NCI-H2171 treated with DMSO at 0.1 percent for 48 hours (cell line): Measurements from ENCODE around the gene RPTOR.

Experiments used
- DNase-seq: peaks from one replicate; lab custom pipeline; 2025; lab: John Stamatoyannopoulos, UW

RPTOR gene

DNA sequence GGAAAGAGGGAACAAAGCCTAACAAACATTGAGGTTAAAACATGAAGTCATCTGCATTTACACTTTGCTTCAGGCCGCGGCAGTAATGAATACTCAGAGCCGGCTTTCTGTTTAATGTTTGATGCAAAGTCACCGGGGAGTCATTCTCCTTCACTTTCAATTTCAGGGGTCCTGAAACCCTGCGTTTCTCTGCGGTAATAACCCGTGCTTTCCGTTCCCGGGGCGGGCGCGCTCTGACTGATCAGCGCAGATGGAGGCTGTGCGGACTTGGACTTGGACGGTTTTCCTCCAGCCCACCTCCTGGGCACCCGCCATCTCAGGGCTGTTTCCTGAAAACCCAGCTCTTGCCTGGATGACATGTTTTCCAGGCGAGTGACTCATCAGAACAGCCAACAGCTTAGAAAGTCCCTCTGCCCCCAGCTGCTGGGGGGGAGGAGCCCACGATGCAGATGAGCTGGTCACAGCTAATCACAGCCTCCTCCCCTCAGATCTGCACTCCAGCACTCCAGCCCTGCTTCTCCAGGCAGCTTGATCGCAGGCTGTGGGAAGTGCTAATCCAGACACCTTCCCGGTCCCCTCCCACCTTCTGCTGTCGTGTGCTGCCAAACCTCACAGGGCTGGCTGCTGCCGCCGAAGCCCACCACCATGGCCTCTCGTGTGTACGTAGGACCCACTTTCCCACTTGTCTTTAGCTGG lies 288.4 kb downstream of the RPTOR start:
- peak; percentile 99 for DNase-seq

DNA sequence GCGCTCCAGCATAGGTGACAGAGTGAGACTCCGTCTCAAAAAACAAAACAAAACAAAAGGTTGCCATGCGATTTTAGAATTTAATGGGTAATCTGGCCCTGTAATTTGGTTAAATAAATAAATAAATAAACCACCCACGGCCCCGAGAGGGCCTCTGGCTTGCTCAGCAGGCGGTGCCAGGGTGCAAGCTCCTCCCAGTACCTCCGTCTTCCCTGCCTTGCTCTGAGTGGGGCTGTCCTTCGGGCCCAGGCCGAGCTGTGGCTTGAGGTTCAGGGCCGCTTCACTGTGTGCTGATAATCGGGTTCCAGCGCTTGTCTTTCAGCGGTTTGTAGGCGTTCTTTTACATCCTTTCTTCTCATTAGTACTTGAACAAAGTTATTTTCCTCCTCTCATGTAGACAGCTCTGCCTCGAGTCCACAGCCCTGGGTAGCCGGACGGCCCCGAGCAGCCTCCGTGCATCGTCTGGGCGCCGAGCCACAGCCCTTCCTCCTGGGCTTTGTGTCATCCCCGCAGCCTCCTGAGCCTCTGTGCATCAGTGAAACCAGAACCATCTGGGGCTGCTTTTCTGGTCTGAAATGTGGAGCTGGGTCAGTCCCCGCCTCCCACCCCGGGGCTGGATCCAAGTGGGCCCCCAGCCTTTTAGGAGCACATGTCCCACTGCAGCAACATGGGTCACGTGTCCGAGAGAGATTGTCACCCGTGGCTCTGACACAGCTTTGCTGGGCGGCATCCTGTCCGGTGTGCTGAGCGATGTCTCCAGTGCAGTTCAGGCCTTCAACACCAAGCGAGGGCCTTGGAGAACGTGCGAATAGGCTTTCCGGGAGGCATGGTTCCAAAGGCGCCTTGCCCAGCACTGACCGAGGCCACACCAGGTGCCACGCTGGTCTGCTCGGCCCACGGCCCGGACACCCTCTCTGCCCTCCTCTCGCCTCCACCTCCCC lies 289.6 kb downstream of the RPTOR start:
- no peak for DNase-seq

- DNase-seq = no peak
These were observed 290.2 kb downstream of the RPTOR start for GRCh38 chr17:80834893-80835275.

GRCh38 chr17:80835816-80836657 lies 291.4 kb downstream of the RPTOR start:
- DNase-seq = no peak

- no peak for DNase-seq
These were observed 292.0 kb downstream of the RPTOR start for GRCh38 chr17:80836658-80836965.

GRCh38 chr17:80836971-80837481 lies 292.4 kb downstream of the RPTOR start:
- no peak for DNase-seq

DNA sequence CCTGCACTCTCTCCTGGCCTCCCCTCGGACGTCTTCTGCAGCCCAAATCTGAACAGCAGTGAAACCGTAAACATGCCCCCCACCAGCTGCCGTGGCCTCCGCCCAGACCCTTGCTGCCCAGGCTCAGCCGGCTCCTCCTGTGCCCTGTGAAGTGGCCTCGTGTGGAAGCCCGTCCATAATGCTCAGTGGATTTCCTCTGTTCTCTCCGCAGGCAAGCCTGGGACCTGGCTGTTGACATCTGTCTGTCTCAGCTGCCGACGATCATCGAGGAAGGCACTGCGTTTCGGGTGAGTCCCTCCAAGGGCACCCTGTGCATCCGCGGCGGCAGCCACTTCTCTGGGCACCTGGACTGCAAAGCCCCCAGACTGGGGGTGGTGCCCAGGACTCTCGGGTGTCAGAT lies 293.1 kb downstream of the RPTOR start:
- peak; percentile 47 for DNase-seq

DNA sequence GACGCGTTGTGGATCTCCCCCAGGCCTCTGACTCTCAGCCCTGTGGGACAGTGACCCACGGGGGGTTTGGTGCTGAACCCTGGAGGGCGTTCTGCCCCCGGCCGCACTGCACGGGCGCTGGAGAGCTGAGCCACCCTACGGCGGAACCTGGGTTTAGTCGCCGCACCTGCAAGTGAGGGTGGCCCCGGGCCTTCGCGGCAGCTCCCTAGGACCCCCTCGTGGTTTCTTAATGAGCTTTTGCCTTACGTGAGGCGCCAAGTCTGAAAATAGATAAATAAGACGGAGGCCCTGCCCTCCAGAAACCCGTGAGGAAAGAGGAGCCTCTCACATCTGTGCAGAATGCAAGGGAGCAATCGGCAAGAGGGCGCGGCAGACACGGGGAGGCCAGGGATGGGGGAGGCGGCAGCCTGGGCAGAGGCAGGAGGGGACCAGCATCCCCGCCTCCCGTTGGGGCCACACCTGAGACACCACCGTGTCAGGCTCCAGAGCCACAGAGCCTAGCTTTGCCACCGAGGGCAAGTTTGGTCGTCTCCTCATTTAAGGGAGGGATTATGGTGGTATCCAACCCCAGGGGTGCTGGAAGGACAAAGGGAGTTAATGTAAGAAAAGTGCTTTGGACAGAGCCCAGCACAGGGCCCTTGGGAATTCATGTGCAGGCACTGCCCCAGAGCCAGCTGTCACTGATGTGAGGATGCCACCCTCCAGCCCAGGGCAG lies 293.8 kb downstream of the RPTOR start:
- peak; percentile 83 for DNase-seq

GRCh38 chr17:80839026-80839345 lies 294.3 kb downstream of the RPTOR start:
- peak; percentile 49 for DNase-seq

DNA sequence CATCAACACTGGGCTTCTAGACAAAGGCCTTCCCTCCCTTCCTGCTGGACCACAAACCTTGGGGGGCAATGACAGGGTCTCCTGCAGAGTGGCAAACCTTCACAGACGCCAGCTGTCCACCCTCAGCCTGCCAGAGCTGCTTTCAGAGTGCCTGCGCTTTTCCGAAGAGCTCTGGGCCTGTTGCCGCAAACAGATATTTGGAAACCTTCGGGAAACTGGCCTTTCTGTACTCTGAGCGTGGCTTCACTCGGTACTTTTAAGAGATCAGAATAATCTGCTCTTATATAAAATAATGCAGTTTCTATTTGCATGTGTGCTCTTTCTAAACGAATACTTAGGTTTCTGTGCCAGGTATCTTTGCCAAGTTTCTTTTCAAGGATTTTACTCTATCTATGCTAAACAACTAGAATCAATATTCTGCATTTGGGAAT lies 294.9 kb downstream of the RPTOR start:
- peak; percentile 9 for DNase-seq

GRCh38 chr17:80839970-80840369 lies 295.3 kb downstream of the RPTOR start:
- DNase-seq = no peak

- peak; percentile 85 for DNase-seq
These were observed 297.9 kb downstream of the RPTOR start for GRCh38 chr17:80842456-80843013.

DNA sequence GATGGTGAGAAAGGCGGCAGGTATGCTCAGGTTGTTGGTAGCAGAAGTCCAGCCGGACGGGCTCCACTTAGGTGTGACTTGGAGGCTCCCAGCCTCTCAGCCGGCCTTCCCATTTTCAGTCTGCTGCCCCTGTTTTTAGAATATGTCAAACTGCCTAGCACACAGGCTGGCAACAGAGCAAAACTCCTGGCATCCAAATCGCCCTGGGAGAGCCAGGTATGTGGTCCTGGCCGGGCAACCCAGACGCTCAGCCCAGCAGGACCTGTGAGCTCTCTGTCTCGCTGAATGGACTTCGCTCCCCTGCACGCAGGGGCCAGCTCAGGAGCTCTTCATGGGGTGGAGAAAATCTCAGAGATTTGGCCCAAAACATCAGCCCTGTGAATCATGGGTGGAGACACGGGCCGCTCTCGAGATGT lies 299.1 kb downstream of the RPTOR start:
- no peak for DNase-seq

DNA sequence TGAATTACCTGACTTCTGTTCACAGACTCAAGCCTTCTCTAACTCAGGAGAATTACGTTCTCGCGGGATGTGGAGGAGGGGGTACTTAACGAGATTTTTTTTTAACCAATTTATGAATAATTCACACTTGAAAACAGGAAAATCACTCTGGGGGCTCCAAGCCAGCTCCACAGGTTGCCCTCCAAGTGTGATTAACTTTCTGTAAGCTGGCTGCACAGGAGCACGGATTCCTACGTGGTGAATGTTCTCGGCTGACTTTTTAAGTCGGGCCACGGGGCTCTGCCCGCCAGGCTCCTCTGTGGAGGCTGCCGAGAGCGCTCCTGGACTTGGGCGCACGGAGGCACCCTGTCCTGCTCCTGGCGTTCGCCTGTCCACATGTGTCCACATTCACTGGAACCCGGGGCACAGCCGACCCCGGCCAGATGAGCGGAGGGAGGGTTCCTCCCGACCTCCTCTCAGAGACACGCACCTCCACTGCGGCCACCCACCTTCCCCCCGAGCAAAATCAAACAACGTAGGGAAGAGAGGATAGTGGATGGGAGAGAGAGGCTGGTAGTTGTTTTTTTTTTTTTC lies 299.9 kb downstream of the RPTOR start:
- peak; percentile 24 for DNase-seq

DNA sequence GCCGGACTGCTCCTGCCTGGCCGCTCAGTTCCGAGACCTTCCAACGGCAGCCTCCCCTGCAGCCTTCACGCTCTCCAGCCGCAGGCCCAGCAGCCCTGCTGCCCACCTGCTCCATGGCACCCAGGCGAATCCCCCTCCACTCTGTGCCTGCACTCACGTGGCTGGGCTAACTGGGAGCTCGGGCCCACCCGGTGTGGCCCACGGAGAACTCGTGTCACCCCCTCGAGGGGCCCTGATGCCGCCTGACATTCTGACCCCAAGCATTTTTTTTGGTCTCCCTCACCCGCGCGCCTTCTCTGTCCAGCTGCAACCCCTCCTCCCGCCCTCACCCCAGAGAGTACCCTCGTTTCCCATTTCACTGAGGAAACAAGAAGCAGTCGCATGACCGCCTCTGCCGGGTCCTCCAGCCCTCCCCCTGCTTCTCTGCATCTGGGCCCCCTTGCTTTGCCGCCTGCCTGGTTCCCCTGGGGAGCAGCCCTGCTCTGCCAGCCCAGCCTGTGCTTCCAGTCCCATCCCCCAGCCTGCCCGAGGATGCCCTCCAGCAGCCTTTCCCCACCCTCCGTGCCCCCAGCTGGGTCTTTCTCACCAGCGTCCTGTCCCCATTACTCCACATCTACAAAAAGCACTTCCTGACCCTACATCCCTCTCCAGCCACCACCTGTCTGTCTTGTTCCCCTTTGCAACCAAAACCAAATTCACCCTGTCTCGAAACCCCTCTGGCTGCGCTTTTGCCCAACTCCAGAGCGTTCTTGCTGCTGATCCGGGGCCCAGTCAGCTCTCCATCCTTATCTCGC lies 300.6 kb downstream of the RPTOR start:
- peak; percentile 85 for DNase-seq

GRCh38 chr17:80845863-80846671 lies 301.4 kb downstream of the RPTOR start:
- DNase-seq = no peak

DNA sequence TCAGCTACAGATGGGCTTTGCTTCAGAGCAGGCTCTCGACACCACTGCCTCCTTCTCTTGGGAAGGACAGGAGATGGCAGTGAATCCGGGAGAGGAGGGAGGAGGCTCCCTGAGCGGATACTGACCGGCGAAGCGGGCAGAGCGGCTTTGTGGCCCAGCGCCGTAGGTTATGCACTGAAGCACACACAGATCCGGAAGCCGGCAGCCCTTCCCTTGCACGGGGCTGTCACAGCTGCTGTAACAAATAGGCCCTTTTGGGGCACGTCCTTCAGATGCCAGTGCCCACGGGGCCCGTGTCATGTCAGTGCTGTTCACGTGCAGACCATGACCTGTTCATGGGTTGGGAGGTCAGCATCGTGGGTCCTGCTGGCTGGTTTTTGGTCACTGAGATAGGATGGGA lies 302.3 kb downstream of the RPTOR start:
- DNase-seq = no peak

GRCh38 chr17:80847496-80848230 lies 303.0 kb downstream of the RPTOR start:
- DNase-seq = no peak
